Mononuclear cell (primary cell): Measurements from ENCODE around the gene ARHGAP20. TPM values are rescaled to one million over a fixed set of nuclear protein-coding genes. Genes with fewer than 3 reads are reported as not detected.

Source experiments
- H3K27me3 ChIP-seq: 2 replicates; pipeline ENCODE4 v1.6.0; 2011; ENCODE audit warnings: low read length, control low read depth; ENCODE audit not compliant: insufficient read depth
- H3K4me1 ChIP-seq: 2 replicates; pipeline ENCODE4 v1.5.1; 2011; ENCODE audit warnings: mild to moderate bottlenecking, low read length, control low read depth; ENCODE audit not compliant: insufficient read depth
- H3K4me3 ChIP-seq: 2 replicates; pipeline ENCODE4 v1.5.1; 2011; ENCODE audit warnings: mild to moderate bottlenecking, low read length, moderate library complexity
- H3K9me3 ChIP-seq: 2 replicates; pipeline ENCODE4 v1.5.1; 2011; ENCODE audit warnings: low read depth, mild to moderate bottlenecking, control low read depth, low read length
- total RNA-seq: library from RNA; depleted of rRNA; stranded (reverse); fragments of >200 nt; gene quantifications from one replicate; pipeline ENCODE4 v1.2.3, GENCODE V29; 2012

The ARHGAP20 gene
- total RNA-seq, 1 donor: 0.21 TPM

- H3K9me3 ChIP-seq: no peaks in the 10 kb centered on the region
- H3K4me1 ChIP-seq: no peaks in the 10 kb centered on the region
- H3K4me3 ChIP-seq: no peak overlapping the region
- no peaks in the 10 kb centered on the region for H3K27me3 ChIP-seq
These were observed 167.5 kb downstream of the ARHGAP20 start for GRCh38 chr11:110544779-110545178.

- H3K9me3 ChIP-seq: no peaks in the 10 kb centered on the region
- H3K4me3 ChIP-seq: no peak overlapping the region
- H3K27me3 ChIP-seq: no peaks in the 10 kb centered on the region
These were observed 174.1 kb downstream of the ARHGAP20 start for GRCh38 chr11:110538154-110538553.

GRCh38 chr11:110530900-110531741 is 181.1 kb downstream of the ARHGAP20 start:
- no peaks in the 10 kb centered on the region for H3K27me3 ChIP-seq
- no peaks in the 10 kb centered on the region for H3K4me1 ChIP-seq
- H3K9me3 ChIP-seq: no peaks in the 10 kb centered on the region
- no peak overlapping the region for H3K4me3 ChIP-seq

More at GRCh38 chr11:110538154-110538553, 174.1 kb downstream of the ARHGAP20 start:
- H3K4me1 ChIP-seq: no peaks in the 10 kb centered on the region

- H3K9me3 ChIP-seq: no peaks in the 10 kb centered on the region
- no peak overlapping the region for H3K4me3 ChIP-seq
- H3K4me1 ChIP-seq: no peaks in the 10 kb centered on the region
- no peaks in the 10 kb centered on the region for H3K27me3 ChIP-seq
These were observed 183.2 kb downstream of the ARHGAP20 start for GRCh38 chr11:110529043-110529442.

- Histone ChIP-seq H3K9me3 (no peaks in the 10 kb centered on the region), H3K4me1 (no peaks in the 10 kb centered on the region)
These were observed 185.1 kb downstream of the ARHGAP20 start for GRCh38 chr11:110527146-110527545.

More at GRCh38 chr11:110527146-110527545, 185.1 kb downstream of the ARHGAP20 start:
- no peak overlapping the region for H3K4me3 ChIP-seq
- H3K27me3 ChIP-seq: no peaks in the 10 kb centered on the region
